HG03571 (cell line): ENCODE measurements around the gene ZKSCAN4.

Experiments
- ATAC-seq: cut with Tn5 transposase; IDR thresholded peaks from one replicate; pipeline ENCODE4 v1.9.1; 2021; ENCODE audit not compliant: unreplicated experiment

Gene ZKSCAN4

GRCh38 chr6:28252009-28252975 lies at the start of gene ZKSCAN4:
Gene ZKSCAN4, minus strand, starts transcription at chr6:28252269. Its CDS starts 289 bp downstream, at chr6:28251980.
- peak; percentile 65 for ATAC-seq

- no peak for ATAC-seq
These were observed 44.5 kb upstream of the ZKSCAN4 start for GRCh38 chr6:28296520-28297060.

DNA sequence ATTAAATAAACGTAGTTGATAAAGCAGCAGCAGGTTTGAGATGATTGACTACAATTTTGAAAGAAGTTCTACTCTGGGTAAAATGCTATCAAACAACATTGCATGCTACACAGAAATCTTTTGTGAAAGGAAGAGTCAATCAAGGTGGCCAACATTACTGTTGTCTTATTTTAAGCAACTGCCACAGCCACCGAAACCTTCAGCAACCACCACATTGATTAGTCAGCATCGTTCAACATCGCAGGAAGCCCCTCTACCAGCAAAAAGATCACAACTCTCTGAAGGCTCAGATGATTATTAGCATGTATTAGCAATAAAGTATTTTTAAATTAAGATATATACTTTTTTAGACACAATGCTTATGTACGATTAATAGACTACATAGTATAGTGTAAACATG lies 43.3 kb upstream of the ZKSCAN4 start:
- no peak for ATAC-seq

GRCh38 chr6:28291573-28291972 lies 39.5 kb upstream of the ZKSCAN4 start:
- no peak for ATAC-seq

- ATAC-seq: no peak
These were observed 30.9 kb upstream of the ZKSCAN4 start for GRCh38 chr6:28282926-28283325.

- peak; percentile 80 for ATAC-seq
These were observed 29.4 kb upstream of the ZKSCAN4 start, which contains the start of gene PGBD1 for GRCh38 chr6:28281288-28282064. Gene PGBD1, plus strand, starts transcription at chr6:28281572. Its CDS starts 2,242 bp downstream, at chr6:28283814.

- ATAC-seq: no peak
These were observed 28.7 kb upstream of the ZKSCAN4 start for GRCh38 chr6:28280595-28281287.

- no peak for ATAC-seq
These were observed 25.7 kb upstream of the ZKSCAN4 start for GRCh38 chr6:28277746-28278145.

DNA sequence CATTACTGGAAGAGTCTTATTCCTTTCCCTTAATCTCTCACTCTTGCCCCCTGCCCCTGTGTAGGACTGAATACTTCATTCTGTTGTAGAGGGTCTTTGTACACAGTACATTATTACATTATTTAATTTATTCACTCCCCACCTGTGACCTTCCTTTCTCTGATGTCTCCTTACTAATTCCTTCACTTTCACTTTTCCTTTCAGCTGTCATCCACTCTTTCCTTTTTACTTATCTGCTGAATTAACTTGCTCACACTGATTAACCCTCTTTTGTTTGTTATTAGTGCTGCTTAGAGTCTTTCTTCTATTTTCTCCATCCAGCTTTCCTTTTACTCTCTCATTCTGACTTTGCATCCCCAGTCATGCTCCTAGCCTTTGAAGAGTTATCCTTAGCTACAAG lies 22.8 kb upstream of the ZKSCAN4 start:
- ATAC-seq: no peak

GRCh38 chr6:28269492-28269891 lies 17.4 kb upstream of the ZKSCAN4 start:
- no peak for ATAC-seq

GRCh38 chr6:28267695-28268059 lies 15.6 kb upstream of the ZKSCAN4 start:
- no peak for ATAC-seq

DNA sequence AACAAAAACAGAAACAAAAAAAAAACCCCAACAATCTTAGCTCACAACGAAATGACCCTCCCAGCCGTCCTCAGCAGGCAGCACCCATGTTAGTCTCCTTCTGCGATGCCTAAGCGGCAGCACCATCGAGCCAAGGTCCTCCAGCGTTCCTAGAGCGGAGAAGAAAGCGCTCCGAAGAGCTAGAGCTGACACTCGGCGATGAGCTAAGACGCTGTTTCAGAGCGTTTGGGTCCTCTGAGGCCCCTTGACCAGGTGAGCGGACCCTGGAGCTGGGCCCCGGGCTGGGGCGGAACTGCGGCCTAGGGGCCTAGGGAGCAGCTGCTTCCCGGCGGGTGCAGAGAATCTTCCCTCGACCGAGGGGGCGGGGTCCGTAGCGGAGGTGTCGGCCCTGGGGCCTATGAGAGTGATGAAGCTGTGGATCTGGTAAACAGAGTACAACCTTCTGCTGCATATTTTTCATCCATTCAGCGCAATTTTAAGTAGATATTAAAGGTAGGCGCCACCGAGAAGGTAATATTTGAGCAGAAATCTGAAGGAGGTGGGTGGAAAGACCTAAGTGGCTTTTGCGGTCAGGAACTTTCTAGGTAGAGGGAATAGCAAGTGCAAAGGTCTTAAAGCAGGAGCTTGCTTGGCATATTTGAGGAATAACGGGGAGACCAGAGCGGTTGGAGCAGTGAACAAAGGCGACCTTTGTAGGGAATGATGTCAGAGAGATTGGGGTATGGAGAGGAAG lies 15.1 kb upstream of the ZKSCAN4 start, which contains the start of gene ZSCAN26:
ZSCAN26 (plus strand) TSS at position 182 of the 733 bp plus-strand sequence. CDS start 4,777 bp downstream, outside the sequence.
- ATAC-seq: peak; percentile 91

DNA sequence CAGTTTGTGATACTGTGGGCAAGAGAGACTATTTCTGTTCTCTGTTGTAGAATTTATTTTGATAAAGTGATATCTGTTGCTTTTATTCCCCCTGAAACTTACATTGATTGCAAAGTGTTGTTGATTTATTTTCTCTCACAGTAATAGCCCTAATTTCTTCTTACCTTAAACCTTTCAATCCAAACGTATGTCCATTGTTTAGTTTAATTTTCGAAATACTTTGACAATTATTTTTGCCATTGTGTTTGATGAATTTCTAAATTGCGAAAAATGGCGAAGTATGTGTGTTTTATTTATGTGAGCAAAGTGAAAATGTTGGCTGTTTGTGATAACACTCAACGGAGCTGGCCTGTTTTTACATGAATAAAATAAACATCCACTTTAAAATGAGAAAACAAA lies 14.5 kb upstream of the ZKSCAN4 start:
- ATAC-seq: no peak

GRCh38 chr6:28264834-28265401 lies 12.8 kb upstream of the ZKSCAN4 start:
- no peak for ATAC-seq

GRCh38 chr6:28263922-28264321 lies 11.9 kb upstream of the ZKSCAN4 start:
- no peak for ATAC-seq

GRCh38 chr6:28258877-28259777 lies 7.1 kb upstream of the ZKSCAN4 start, which contains the start of gene NKAPL:
Gene NKAPL, plus strand, starts transcription at chr6:28259297. Its CDS starts 75 bp downstream, at chr6:28259372.
- ATAC-seq: no peak

GRCh38 chr6:28257042-28257441 lies 5.0 kb upstream of the ZKSCAN4 start:
- no peak for ATAC-seq

GRCh38 chr6:28254121-28254519 lies 2.1 kb upstream of the ZKSCAN4 start:
- ATAC-seq: no peak

GRCh38 chr6:28251661-28252008 lies 434 bp downstream of the ZKSCAN4 start:
- ATAC-seq: peak; percentile 36
